NCI-H526 (cell line): Measurements from ENCODE around the gene CDX2.
A peak's percentile ranks its signal among the peaks of the same experiment; 100 is the strongest.
"Not testable (repeated sequence)": the region's sequence is repeated elsewhere in the genome, so short reads cannot be mapped to it uniquely, and the experiment has no call there.

Experiments
- DNase-seq, 2 experiments: peaks; one replicate each; lab custom pipeline; 2025; lab: John Stamatoyannopoulos, UW

CDX2 gene

GRCh38 chr13:27969082-27969865 is at the start of gene CDX2:
Gene CDX2, minus strand, starts transcription at chr13:27969315. Its CDS starts 309 bp downstream, at chr13:27969006.
- peak; percentile 88 to 91 for DNase-seq

DNA sequence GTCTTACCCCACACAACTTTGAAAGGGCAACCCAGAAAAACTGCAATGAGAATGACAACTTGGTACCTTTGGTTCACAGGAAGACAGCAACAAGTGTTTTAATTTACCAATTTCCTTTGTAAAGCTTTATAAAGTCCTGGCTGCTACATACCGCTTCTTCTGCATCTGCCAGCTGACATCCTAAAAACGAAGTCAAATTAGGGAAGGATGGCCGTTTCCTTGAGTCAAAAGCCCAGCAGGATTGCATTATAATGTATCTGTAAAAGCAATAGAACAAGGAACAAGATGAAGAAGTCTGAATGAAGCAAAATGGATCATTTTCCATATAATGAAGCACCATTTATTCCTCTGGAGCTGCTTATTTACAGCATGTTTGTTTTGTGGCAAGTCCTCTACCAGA is 45.2 kb upstream of the CDX2 start:
- DNase-seq, result no peak

GRCh38 chr13:28013482-28013881 is 44.4 kb upstream of the CDX2 start:
- DNase-seq, result no peak

- no peak for DNase-seq
Observed at GRCh38 chr13:28012896-28013295, 43.8 kb upstream of the CDX2 start.

DNA sequence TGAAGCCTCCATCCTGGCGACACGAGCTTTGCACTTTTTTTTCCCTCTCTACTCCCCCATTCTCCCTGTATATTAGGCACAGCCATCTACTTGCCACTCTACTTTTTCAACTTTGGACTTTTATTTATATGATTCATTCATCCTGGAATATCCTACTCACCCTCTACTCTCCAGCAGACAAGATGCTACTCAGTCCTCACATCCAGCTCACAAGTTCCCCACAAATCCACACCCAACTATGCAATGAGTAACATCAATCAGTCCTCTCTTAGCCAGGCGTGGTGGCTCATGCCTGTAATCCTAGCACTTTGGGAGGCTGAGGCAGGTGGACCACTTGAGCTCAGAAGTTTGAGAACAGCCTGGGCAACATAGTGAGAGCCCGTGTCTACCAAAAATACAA is 43.3 kb upstream of the CDX2 start:
- no peak for DNase-seq

GRCh38 chr13:28010046-28010445 is 40.9 kb upstream of the CDX2 start:
- no peak for DNase-seq

- not testable (repeated sequence) for DNase-seq
Observed at GRCh38 chr13:28005016-28005415, 35.9 kb upstream of the CDX2 start.

GRCh38 chr13:28002886-28003698 is 34.0 kb upstream of the CDX2 start:
- no peak for DNase-seq

GRCh38 chr13:28001837-28002473 is 32.8 kb upstream of the CDX2 start:
- DNase-seq, result peak in 1 of 2 experiments; percentile 17

GRCh38 chr13:28001049-28001448 is 31.9 kb upstream of the CDX2 start:
- no peak for DNase-seq

GRCh38 chr13:28000567-28000966 is 31.5 kb upstream of the CDX2 start:
- peak; percentile 70 to 82 for DNase-seq

- peak; percentile 66 to 87 for DNase-seq
Observed at GRCh38 chr13:27997904-27998522, 28.9 kb upstream of the CDX2 start.

DNA sequence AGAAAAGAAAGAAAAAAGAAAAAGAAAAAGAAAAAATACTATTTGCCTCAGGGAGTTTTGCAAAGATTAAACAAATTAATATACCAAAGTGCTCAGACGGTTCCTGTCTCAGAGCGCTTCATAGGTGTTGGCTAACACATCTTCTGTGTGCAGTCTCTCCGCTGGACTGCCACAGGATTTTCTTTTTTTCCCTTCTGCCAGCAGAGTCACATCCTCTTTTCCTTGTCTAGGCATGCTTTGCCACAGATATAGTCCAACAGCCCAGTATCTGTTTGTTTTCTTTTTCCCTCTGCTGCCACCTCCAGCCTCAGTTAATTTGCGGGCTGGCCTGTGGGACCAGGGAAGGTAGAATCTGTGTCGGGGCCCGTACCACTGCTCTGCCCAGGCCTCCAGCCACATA is 22.8 kb upstream of the CDX2 start:
- peak in 1 of 2 experiments; percentile 18 for DNase-seq

DNA sequence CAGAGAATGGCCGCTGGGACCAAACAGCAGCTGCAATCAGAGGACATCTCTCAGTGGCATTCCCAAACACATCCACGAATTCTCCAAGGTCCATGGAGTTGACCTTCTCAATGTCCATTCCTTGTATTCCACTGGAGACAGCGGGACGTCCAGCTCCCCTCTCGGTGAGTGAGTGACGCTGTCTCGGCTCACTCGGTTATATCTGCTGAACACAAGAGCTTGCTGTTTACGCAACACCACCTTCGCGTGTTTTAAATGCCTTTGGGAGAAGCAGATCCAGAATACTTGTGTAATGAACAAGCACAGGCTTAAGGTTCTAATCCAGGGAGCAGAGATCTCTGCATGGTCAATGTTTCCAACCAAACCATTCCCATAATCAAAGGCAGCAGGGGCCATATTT is 19.4 kb upstream of the CDX2 start, which contains the start of gene URAD:
URAD (minus strand) TSS at position 174 of the 400 bp plus-strand sequence; CDS start at position 118, 56 bp downstream.
- no peak for DNase-seq

GRCh38 chr13:27985600-27985999 is 16.5 kb upstream of the CDX2 start:
- DNase-seq, result no peak

- no peak for DNase-seq
Observed at GRCh38 chr13:27982361-27982760, 13.2 kb upstream of the CDX2 start.

DNA sequence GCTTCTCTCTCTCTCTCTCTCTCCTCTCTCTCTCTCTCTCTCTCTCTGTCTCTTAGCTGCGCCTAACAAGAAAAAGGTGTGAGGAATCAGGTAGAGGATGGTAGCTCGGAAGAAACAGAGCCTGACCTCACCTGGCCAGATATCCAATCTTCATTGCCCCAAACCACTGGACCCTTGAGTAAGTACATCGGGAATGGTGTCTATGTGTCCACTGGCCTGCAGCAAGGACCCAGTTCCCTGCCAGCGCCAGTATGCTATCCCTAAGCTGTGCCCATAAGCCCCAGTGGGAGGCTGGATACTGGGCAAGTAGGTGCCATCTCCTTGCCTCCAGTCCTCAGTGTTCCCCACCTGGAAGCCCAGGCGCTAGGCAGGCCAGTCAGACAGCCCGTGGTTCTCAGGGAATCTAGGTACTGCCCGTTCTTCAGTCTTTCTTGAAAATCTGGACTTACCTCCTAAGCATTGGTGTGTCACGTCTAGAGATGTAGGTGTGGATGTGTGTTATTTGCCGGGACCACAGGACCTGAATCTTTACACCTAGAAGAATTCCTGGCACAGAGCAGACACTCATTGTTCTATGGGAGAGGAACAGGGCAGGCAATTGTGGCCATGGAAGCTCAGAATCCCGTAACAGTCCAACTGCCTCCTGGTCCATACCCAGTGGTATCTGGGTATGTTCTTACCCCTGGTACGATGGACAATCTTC is 12.0 kb upstream of the CDX2 start:
- no peak for DNase-seq

DNA sequence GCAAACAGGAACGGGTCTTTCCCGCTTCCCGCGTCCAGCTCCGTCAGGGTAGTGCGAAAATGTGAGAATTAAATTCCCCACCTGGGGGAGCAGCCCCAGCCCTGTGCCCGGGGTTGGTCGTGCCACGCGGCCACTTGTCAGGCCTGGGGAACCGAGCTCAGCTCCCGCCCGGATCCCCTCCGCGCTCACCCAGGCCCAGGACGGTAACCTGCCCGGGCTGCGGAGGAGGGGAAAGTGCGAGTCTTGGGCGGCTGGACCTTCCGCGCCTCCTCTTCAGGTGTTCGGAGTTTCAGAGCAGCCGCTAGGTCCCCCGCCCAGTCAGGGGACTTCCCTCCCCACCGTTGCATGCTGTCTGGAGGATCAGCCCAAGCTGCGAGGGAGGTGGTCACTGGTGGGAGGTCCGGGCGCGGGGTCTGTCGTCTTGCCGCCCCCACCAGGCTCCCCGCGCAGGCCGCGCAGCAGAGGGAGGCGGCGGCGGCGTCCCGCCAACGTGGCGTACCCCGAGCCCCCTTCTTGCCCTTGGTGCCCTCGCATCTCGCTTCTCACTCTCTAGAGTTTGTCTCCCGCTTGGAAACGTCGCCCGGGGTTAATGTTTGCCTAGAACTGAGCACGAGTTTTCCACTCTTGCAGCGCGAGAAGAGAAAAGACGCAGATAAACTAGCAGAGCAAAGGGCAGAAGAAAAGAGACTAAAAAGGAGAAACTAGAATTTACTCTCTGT is 11.3 kb upstream of the CDX2 start:
- DNase-seq, result no peak

DNA sequence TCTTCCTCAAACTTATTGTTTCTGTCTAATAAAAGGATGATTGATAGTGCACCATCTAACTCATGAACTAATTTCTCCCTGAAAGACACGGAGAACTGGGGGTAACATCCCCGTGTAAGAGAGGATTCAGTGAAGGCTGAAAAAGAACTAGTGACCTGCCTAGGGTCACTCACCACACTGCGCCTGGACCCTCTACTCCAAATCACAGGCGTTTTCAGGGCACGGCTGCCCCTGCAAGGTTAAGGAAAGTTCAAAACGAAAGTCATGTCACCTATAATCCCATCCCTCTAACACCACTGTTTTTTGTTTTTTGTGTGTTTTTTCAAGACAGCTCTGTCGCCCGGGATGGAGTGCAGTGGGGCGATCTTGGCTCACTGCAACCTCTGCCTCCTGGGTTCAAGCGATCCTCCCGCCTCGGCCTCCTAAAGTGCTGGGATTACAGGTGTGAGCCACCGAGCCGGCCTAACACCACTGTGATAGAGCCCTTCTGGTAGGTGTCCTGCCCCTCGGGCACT is 10.7 kb upstream of the CDX2 start:
- no peak for DNase-seq

DNA sequence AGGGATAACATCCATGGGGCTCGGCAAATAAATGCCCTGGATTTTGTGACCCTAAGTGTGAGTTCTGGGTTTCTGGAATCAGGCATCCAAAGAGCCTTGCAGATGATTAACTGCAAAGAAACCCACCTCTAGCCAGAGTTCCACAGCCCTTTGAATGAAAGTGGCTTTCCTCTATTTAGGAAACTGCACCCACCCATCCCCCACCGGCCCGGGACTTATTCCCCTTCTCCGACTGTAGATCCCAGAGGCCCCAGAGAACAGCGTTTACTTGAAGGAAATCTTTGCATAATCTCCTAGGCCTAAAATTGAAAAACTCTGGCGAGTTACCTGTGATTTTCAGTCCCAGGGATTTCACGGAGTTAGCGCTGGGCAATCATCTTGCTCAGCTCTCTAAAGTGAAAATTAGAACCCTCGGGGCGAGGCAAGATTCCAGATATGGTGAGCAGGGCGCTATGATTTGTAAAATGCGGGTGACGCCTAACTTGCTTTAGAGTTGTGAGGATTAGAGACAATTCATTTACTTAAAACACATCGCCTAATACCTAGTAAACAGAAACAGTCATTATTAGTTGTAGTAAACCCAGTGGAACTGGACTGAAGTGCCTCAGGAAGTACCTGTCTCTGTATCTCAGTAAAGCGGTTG is 10.0 kb upstream of the CDX2 start:
- no peak for DNase-seq
